Activated T-helper 1 cell treated with anti-CD3 and anti-CD28 coated beads, Interleukin-12 subunit alpha, Interleukin-12 subunit beta, Interleukin-2, Interleukin-4 antibody, amounts not matched to agents 30 ng/mL and 10 ng/mL and 1 ng/mL, durations not matched to agents 14 hours and 24 hours and 36 hours (primary cell): ENCODE data around the gene DENND6A. TPM values are rescaled to one million over a fixed set of nuclear protein-coding genes. Genes with fewer than 3 reads are reported as not detected.

Experiments used
- DNase-seq: peaks from one replicate; pipeline ENCODE4 v3.0.0; 2021; ENCODE audit warnings: low spot score
- H3K27ac Mint-ChIP-seq: one replicate; pipeline ENCODE4 v1.8.0; 2021; ENCODE audit warnings: mild to moderate bottlenecking, mixed read lengths
- H3K27me3 Mint-ChIP-seq: one replicate; pipeline ENCODE4 v1.8.0; 2022; ENCODE audit warnings: mild to moderate bottlenecking, moderate library complexity, mixed read lengths; ENCODE audit not compliant: insufficient read depth
- H3K36me3 Mint-ChIP-seq: one replicate; pipeline ENCODE4 v1.8.0; 2021; ENCODE audit warnings: low read depth, mixed read lengths
- H3K4me1 Mint-ChIP-seq: one replicate; pipeline ENCODE4 v1.8.0; 2021; ENCODE audit warnings: low read depth, mixed read lengths
- H3K4me3 Mint-ChIP-seq: one replicate; pipeline ENCODE4 v1.8.0; 2021; ENCODE audit warnings: mild to moderate bottlenecking, moderate library complexity, mixed read lengths
- H3K9me3 Mint-ChIP-seq: one replicate; pipeline ENCODE4 v1.8.0; 2021; ENCODE audit warnings: mixed read lengths
- intact Hi-C: fragments of 100-400 bp; cut with micrococcal nuclease; formaldehyde crosslinking; loops from one replicate; pipeline ENCODE4 v1.15.1; 2024
- total RNA-seq: library from RNA; stranded (reverse); gene quantifications from 2 replicates; pipeline ENCODE4 v1.2.3, GENCODE V29; 2022

Gene DENND6A
- total RNA-seq, 1 donor from 2014 or later = 23.6 TPM

DNA sequence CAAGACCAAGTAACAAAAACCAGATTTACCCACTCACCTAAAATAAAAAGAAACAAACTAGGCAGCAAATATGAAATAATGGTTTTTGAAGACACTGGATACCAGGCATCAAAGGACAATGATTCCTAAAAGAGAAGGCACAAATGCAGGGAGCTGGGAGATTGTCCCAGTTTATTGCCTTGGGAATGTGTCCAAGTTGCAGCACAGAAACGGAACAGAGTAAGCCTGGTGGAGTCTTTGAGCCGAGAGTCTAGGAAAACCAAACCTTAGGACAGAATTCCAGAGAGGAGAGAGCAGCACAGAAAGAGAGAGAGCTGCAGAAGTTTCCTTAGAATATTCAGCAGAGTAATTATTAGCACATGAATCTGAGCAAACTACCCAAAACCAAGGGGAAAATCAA is 87.9 kb downstream of the DENND6A start:
- no peak for DNase-seq
- no peak overlapping the region for H3K27ac Mint-ChIP-seq
- no peak overlapping the region for H3K4me3 Mint-ChIP-seq
- peaks cover 6% of the 10 kb centered on the region for H3K4me1 Mint-ChIP-seq
- H3K9me3 Mint-ChIP-seq = peaks cover 31% of the 10 kb centered on the region
- no peaks in the 10 kb centered on the region for H3K27me3 Mint-ChIP-seq
- intact Hi-C loops = no loop called here
- H3K36me3 Mint-ChIP-seq = peaks cover 32% of the 10 kb centered on the region

GRCh38 chr3:57600195-57600594 is 92.7 kb downstream of the DENND6A start:
- peak overlapping the region; percentile 61 for H3K27ac Mint-ChIP-seq
- H3K27me3 Mint-ChIP-seq = no peaks in the 10 kb centered on the region
- peaks cover 20% of the 10 kb centered on the region for H3K36me3 Mint-ChIP-seq
- DNase-seq = no peak
- peaks cover 21% of the 10 kb centered on the region for H3K4me1 Mint-ChIP-seq
- H3K9me3 Mint-ChIP-seq = peaks cover 5% of the 10 kb centered on the region
- H3K4me3 Mint-ChIP-seq = no peak overlapping the region
- intact Hi-C loops = no loop called here

DNA sequence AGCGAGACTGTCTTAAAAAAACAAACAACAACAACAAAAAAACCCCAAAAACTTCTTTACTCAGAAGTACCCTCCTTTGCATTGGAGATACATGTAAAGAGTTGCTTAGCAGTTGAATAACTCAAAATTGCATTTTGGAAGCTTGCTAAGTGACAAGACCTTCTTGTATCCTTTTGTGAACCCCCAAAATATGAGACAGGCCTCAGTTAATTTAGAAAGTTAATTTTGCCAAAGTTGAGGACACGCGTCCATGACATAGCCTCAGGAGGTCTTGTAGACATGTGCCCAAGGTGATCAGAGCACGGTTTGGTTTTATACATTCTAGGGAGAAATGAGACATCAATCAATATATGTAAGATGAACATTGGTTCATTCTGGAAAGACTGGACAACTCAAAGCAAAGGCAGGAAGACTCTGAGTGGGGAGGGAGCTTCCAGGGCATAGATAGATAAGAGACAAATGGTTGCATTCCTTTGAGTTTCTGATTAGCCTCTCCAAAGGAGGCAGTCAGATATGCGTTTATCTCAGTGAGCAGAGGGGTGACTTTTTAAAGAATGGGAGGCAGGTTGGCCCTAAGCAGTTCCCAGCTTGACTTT is 94.0 kb downstream of the DENND6A start:
- Mint-ChIP-seq H3K9me3 (no peaks in the 10 kb centered on the region), H3K27ac (peak overlapping the region; percentile 100)

DNA sequence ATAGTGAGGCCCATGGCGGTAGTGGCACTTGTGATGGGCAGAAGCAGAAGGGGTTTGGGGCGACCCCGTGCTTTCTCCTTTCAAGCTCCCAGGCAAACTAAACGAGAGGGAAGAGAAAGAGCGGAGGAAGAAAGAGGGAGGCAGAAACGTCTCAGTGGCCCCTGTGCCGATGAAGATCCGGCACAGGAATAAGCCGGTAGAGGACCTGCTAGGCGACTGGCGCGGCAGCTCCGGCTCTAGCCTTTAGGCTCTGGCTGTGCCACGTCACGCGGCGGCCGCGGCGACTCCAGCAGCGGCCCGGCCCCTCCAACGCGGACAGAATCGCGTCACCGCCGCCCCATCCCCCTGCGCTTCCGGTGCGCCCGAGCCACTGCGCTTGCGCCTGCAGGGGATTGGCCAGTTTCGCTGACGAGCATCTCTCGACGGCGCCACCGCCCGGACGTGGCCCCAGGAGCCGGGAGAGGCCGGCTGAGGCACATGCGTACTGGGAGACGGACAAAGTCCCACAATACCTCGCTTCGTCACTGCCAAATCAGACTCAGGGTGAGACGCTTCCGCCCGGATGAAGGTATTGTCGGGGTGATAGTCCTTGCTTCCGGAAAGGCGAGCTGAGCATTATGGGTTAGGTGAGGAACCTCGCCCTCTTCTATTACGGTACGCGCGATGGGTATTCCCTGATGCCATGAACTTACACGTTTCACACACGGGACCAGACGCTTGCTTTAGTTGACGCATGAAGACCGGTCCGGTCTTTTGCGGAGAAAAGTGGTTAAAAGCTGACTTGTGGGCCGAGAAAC is 95.6 kb downstream of the DENND6A start, which contains the start of gene ARF4:
Gene ARF4 (minus strand): TSS at position 218 of the 797 bp plus-strand sequence. CDS start 204 bp downstream, at position 14.
- peaks cover 40% of the 10 kb centered on the region for H3K4me1 Mint-ChIP-seq
- no peaks in the 10 kb centered on the region for H3K27me3 Mint-ChIP-seq
- H3K9me3 Mint-ChIP-seq = no peaks in the 10 kb centered on the region
- DNase-seq = peak; percentile 100
- H3K36me3 Mint-ChIP-seq = peaks cover 25% of the 10 kb centered on the region
- peak within 1 kb of the TSS; percentile 100 for H3K27ac Mint-ChIP-seq
- peak within 1 kb of the TSS; percentile 98 for H3K4me3 Mint-ChIP-seq
- intact Hi-C loops = loop anchor here (1.0 to 10.0 kb wide), 15 partner anchors 41 to 915 kb away; partner anchors contain the start of genes ABHD6, ARHGEF3, DENND6A and HTD2

More for the DNA sequence above, 94.0 kb downstream of the DENND6A start:
- peak overlapping the region; percentile 98 for H3K4me3 Mint-ChIP-seq
- H3K4me1 Mint-ChIP-seq = peaks cover 31% of the 10 kb centered on the region
- peaks cover 23% of the 10 kb centered on the region for H3K36me3 Mint-ChIP-seq
- DNase-seq = no peak
- intact Hi-C loops = loop anchor here (5.0 to 10.0 kb wide), 6 partner anchors 253 to 917 kb away; partner anchors contain the start of genes ABHD6, ARHGEF3, IL17RD and TASOR
- H3K27me3 Mint-ChIP-seq = no peaks in the 10 kb centered on the region

GRCh38 chr3:57596495-57597126 is 96.3 kb downstream of the DENND6A start:
- no peaks in the 10 kb centered on the region for H3K9me3 Mint-ChIP-seq
- peak overlapping the region; percentile 98 for H3K4me3 Mint-ChIP-seq
- H3K36me3 Mint-ChIP-seq = peaks cover 24% of the 10 kb centered on the region
- no peaks in the 10 kb centered on the region for H3K27me3 Mint-ChIP-seq
- peak; percentile 67 for DNase-seq
- H3K4me1 Mint-ChIP-seq = peaks cover 35% of the 10 kb centered on the region
- peak overlapping the region; percentile 100 for H3K27ac Mint-ChIP-seq
- intact Hi-C loops = loop anchor here (1.0 to 10.0 kb wide), 15 partner anchors 40 to 914 kb away; partner anchors contain the start of genes ABHD6, ARHGEF3, DENND6A and HTD2

DNA sequence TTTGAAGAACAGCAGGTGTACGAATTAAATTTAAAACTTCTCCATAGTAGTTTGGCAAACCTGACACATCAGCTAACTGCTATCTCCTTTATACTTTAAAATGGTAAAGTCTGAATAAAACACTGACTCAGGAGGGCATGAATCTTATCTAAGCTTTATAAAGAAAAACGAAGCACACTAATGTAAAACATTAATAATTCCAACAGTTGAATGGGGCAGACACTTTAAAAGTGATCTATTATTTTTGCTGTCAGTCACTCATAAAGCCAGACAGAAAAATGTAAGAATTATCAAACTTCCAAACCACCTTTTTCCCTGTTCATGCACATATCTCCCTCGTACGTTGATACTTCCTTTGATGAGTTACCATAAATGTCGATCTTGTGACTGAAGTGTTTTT is 98.3 kb downstream of the DENND6A start:
- intact Hi-C loops = loop anchor here (10.0 kb wide), 3 partner anchors 430 to 810 kb away; partner anchors contain the start of genes ABHD6 and IL17RD
- no peaks in the 10 kb centered on the region for H3K27me3 Mint-ChIP-seq
- no peaks in the 10 kb centered on the region for H3K9me3 Mint-ChIP-seq
- peaks cover 33% of the 10 kb centered on the region for H3K4me1 Mint-ChIP-seq
- H3K27ac Mint-ChIP-seq = peak overlapping the region; percentile 49
- DNase-seq = no peak
- peaks cover 27% of the 10 kb centered on the region for H3K36me3 Mint-ChIP-seq
- H3K4me3 Mint-ChIP-seq = peak overlapping the region; percentile 98

GRCh38 chr3:57594144-57594543 is 98.7 kb downstream of the DENND6A start:
- intact Hi-C loops = loop anchor here (10.0 kb wide), 3 partner anchors 429 to 809 kb away; partner anchors contain the start of genes ABHD6 and IL17RD
- H3K9me3 Mint-ChIP-seq = no peaks in the 10 kb centered on the region
- H3K36me3 Mint-ChIP-seq = peaks cover 26% of the 10 kb centered on the region
- no peak for DNase-seq
- H3K27me3 Mint-ChIP-seq = no peaks in the 10 kb centered on the region
- no peak overlapping the region for H3K27ac Mint-ChIP-seq
- peaks cover 29% of the 10 kb centered on the region for H3K4me1 Mint-ChIP-seq
- H3K4me3 Mint-ChIP-seq = peak overlapping the region; percentile 98

DNA sequence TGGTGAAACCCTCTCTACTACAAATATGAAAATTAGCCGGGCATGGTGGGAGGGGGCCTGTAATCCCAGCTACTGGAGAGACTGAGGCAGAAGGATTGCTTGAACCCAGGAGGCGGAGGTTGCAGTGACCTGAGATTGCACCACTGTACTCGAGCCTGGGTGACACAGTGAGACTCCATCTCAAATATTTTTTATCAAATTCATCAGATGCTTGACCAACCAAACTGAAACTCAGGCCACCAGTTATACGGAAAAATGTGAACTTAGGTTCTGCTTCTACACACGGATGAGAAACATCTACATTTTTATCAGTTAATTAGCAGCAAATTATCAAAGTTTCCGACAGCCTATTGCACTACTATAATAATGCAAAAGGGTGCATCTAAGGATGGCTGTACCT is 100.6 kb downstream of the DENND6A start:
- intact Hi-C loops = loop anchor here (10.0 kb wide), 3 partner anchors 428 to 808 kb away; partner anchors contain the start of genes ABHD6 and IL17RD
- H3K36me3 Mint-ChIP-seq = peaks cover 22% of the 10 kb centered on the region
- H3K27ac Mint-ChIP-seq = no peak overlapping the region
- H3K4me3 Mint-ChIP-seq = no peak overlapping the region
- H3K27me3 Mint-ChIP-seq = no peaks in the 10 kb centered on the region
- H3K4me1 Mint-ChIP-seq = peaks cover 23% of the 10 kb centered on the region
- no peaks in the 10 kb centered on the region for H3K9me3 Mint-ChIP-seq
- DNase-seq = no peak

DNA sequence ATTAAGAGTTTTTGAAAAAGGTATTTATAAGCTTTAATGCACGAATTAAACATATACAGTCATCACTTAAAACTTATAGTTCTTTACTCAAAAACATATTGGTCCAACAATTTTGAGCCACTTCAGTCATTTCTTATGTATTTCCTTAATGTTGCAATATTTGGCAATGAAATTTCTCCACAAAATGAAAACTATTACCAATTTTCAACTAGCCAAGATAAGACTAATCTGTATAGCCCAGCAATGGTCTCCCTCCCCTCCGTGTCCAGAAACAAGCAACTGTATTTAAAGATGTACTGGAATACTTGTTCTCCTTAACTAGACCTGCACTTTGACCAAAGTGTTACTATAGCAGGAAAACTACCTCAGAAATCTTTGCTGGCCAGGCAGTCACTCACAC is 105.0 kb downstream of the DENND6A start:
- Mint-ChIP-seq H3K9me3 (no peaks in the 10 kb centered on the region), H3K27ac (no peak overlapping the region), H3K4me3 (no peak overlapping the region), H3K27me3 (no peaks in the 10 kb centered on the region), H3K4me1 (peaks cover 19% of the 10 kb centered on the region), H3K36me3 (peaks cover 22% of the 10 kb centered on the region)
- DNase-seq = no peak
- intact Hi-C loops = no loop called here

- H3K9me3 Mint-ChIP-seq = no peaks in the 10 kb centered on the region
- H3K4me3 Mint-ChIP-seq = no peak overlapping the region
- no peak overlapping the region for H3K27ac Mint-ChIP-seq
- intact Hi-C loops = no loop called here
- H3K36me3 Mint-ChIP-seq = peaks cover 24% of the 10 kb centered on the region
- DNase-seq = no peak
- H3K4me1 Mint-ChIP-seq = peaks cover 18% of the 10 kb centered on the region
- no peaks in the 10 kb centered on the region for H3K27me3 Mint-ChIP-seq
These were observed 106.1 kb downstream of the DENND6A start for GRCh38 chr3:57586778-57587177.

- Mint-ChIP-seq H3K4me3 (no peak overlapping the region), H3K4me1 (peaks cover 18% of the 10 kb centered on the region), H3K27ac (no peak overlapping the region), H3K9me3 (no peaks in the 10 kb centered on the region), H3K36me3 (peaks cover 24% of the 10 kb centered on the region), H3K27me3 (no peaks in the 10 kb centered on the region)
- DNase-seq = no peak
- intact Hi-C loops = no loop called here
These were observed 109.3 kb downstream of the DENND6A start for GRCh38 chr3:57583544-57583943.

- Mint-ChIP-seq H3K4me3 (no peak overlapping the region), H3K27me3 (no peaks in the 10 kb centered on the region), H3K36me3 (peaks cover 29% of the 10 kb centered on the region), H3K4me1 (peaks cover 18% of the 10 kb centered on the region), H3K27ac (no peak overlapping the region), H3K9me3 (no peaks in the 10 kb centered on the region)
- no peak for DNase-seq
- intact Hi-C loops = no loop called here
These were observed 110.3 kb downstream of the DENND6A start for GRCh38 chr3:57582474-57583168.
